K562 (cell line): Measurements from ENCODE around the gene UBE2O.

Experiments
- BRD4 ChIP-seq: fragments of 200-600 bp; sonication (generic); IDR thresholded peaks from 2 replicates; pipeline ENCODE4 v1.6.1; 2017; ENCODE audit warnings: inconsistent platforms
- CTCF ChIP-seq, 3 experiments: IDR thresholded peaks in 2 of 3; conservative IDR thresholded peaks in 1 of 3; 2 replicates each; pipeline ENCODE4 v1.5.1; 2011 to 2012; ENCODE audit warnings: low read length in 3 of 3, mild to moderate bottlenecking in 3 of 3, control low read depth in 2 of 3, improper control_type of control experiment in 1 of 3, inconsistent platforms in 1 of 3, low read depth in 1 of 3, mixed read lengths in 1 of 3, moderate library complexity in 1 of 3; ENCODE audit not compliant: insufficient read depth in 2 of 3
- E2F6 ChIP-seq, 2 experiments: IDR thresholded peaks; 2 replicates each; pipeline ENCODE4 v1.6.1; 2011; ENCODE audit warnings: borderline replicate concordance in 1 of 2, control low read depth in 1 of 2, low read depth in 1 of 2, low read length in 1 of 2, mild to moderate bottlenecking in 1 of 2, mixed read lengths in 1 of 2, moderate library complexity in 1 of 2; ENCODE audit not compliant: insufficient read depth in 1 of 2, insufficient read length in 1 of 2, poor library complexity in 1 of 2, severe bottlenecking in 1 of 2; ENCODE audit errors: extremely low read depth in 1 of 2
- ETS1 ChIP-seq: conservative IDR thresholded peaks from 2 replicates; pipeline ENCODE4 v1.6.1; 2011; ENCODE audit warnings: low read depth, mild to moderate bottlenecking, low read length; ENCODE audit not compliant: control insufficient read depth
- FOXJ3 ChIP-seq: sonication (generic); formaldehyde crosslinking; IDR thresholded peaks from 2 replicates; pipeline ENCODE4 v1.4.0; 2020; ENCODE audit warnings: mild to moderate bottlenecking, missing genetic modification reagents
- FOXK1 ChIP-seq: sonication (generic); formaldehyde crosslinking; IDR thresholded peaks from 2 replicates; pipeline ENCODE4 v1.8.0; 2022; ENCODE audit warnings: missing genetic modification reagents, mild to moderate bottlenecking, borderline replicate concordance
- MYNN ChIP-seq, 2 experiments: sonication (generic); formaldehyde crosslinking in 1 of 2; IDR thresholded peaks; 2 replicates each; pipeline versions ENCODE4 v1.5.0 to v1.6.1; 2016 to 2020; ENCODE audit warnings: antibody characterized with exemption in 1 of 2, missing genetic modification reagents in 1 of 2
- POLR2G ChIP-seq: fragments of 200-400 bp; formaldehyde crosslinking; IDR thresholded peaks from 2 replicates; pipeline ENCODE4 v1.6.1; 2017; ENCODE audit warnings: low read depth, mild to moderate bottlenecking, antibody characterized with exemption, low read length, moderate library complexity

- TF ChIP-seq CTCF (IDR thresholded peaks at IDR 0.05 in 2 of 3, conservative IDR thresholded peaks at IDR 0.05 in 1 of 3; ENCODE audit: insufficient read depth in 2 of 3, low read depth in 1 of 3, low read length in 3 of 3) (no peak), FOXJ3 (CRISPR knock-in tag) (no peak), MYNN (IDR thresholded peaks at IDR 0.05) (no peak), MYNN (CRISPR knock-in tag; IDR thresholded peaks at IDR 0.05) (no peak), E2F6 (IDR thresholded peaks at IDR 0.05; ENCODE audit: borderline replicate concordance in 1 of 2, extremely low read depth in 1 of 2, insufficient read depth in 1 of 2, insufficient read length in 1 of 2, low read depth in 1 of 2, low read length in 1 of 2, poor library complexity in 1 of 2, severe bottlenecking in 1 of 2) (no peak), FOXK1 (no peak), BRD4 (no peak), POLR2G (no peak), ETS1 (no peak)
These were observed 76.4 kb downstream of the UBE2O start for GRCh38 chr17:76376318-76377133.
